H7 (cell line): Measurements from ENCODE around the gene IFIT1B. TPM values are rescaled to one million over a fixed set of nuclear protein-coding genes. Genes with fewer than 3 reads are reported as not detected.
"Not testable (repeated sequence)": the region's sequence is repeated elsewhere in the genome, so short reads cannot be mapped to it uniquely, and the experiment has no call there.

ENCODE experiments used
- DNase-seq: peaks from one replicate; pipeline ENCODE4 v3.0.0; 2012
- H3K27me3 ChIP-seq: 2 replicates; pipeline ENCODE4 v1.6.0; 2011; ENCODE audit warnings: mild to moderate bottlenecking, low read length; ENCODE audit not compliant: control insufficient read depth, insufficient read depth
- H3K36me3 ChIP-seq: replicated peaks from 2 replicates; pipeline ENCODE4 v1.5.1; 2011; ENCODE audit warnings: low read length; ENCODE audit not compliant: control insufficient read depth, insufficient read depth
- H3K4me3 ChIP-seq: 2 replicates; pipeline ENCODE4 v1.5.1; 2011; ENCODE audit warnings: low read depth, mild to moderate bottlenecking, control low read depth, low read length, moderate library complexity; ENCODE audit not compliant: insufficient read depth
- total RNA-seq: library from RNA; depleted of rRNA; stranded (reverse); fragments of >200 nt; shearing (Covaris generic); gene quantifications from 2 replicates; pipeline ENCODE4 v1.2.3, GENCODE V29; 2014

The IFIT1B gene
- total RNA-seq, 1 experiment from 2014 or later = not detected

GRCh38 chr10:89410551-89410950 is 32.7 kb downstream of the IFIT1B start:
- H3K36me3 ChIP-seq, H3K4me3 ChIP-seq, DNase-seq: not testable (repeated sequence)
- peaks cover 11% of the 10 kb centered on the region for H3K27me3 ChIP-seq

- not testable (repeated sequence) for H3K36me3 ChIP-seq, H3K4me3 ChIP-seq, DNase-seq
- peaks cover 13% of the 10 kb centered on the region for H3K27me3 ChIP-seq
Measured at GRCh38 chr10:89411135-89411534, 33.3 kb downstream of the IFIT1B start.

- not testable (repeated sequence) for H3K36me3 ChIP-seq, H3K4me3 ChIP-seq, DNase-seq
- peaks cover 13% of the 10 kb centered on the region for H3K27me3 ChIP-seq
Measured at GRCh38 chr10:89412276-89412675, 34.4 kb downstream of the IFIT1B start.

DNA sequence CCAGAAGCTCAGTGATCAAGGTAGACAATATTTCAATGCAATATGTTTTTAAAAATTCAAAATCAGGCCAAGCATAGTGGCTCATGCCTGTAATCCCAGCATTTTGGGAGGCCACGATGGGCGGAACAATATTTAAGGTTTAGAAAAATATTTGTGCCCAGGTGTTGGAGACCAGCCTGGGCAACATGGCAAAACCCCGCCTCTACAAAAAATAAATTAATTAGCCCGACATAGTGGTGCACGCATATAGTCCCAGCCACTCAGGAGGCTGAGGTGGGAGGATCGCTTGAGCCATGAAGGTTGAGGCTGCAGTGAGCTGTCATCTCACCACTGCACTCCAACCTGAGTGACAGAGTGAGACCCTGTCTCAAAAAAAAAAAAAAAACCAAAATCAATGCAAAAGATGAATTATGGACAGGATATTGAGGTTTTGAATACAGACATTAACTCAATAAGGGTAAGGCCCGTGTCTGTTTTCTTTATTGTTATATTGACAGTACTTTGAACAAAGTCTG is 35.6 kb downstream of the IFIT1B start:
- Histone ChIP-seq H3K36me3 (no peaks in the 10 kb centered on the region), H3K27me3 (peaks cover 13% of the 10 kb centered on the region), H3K4me3 (no peak overlapping the region)
- no peak for DNase-seq

DNA sequence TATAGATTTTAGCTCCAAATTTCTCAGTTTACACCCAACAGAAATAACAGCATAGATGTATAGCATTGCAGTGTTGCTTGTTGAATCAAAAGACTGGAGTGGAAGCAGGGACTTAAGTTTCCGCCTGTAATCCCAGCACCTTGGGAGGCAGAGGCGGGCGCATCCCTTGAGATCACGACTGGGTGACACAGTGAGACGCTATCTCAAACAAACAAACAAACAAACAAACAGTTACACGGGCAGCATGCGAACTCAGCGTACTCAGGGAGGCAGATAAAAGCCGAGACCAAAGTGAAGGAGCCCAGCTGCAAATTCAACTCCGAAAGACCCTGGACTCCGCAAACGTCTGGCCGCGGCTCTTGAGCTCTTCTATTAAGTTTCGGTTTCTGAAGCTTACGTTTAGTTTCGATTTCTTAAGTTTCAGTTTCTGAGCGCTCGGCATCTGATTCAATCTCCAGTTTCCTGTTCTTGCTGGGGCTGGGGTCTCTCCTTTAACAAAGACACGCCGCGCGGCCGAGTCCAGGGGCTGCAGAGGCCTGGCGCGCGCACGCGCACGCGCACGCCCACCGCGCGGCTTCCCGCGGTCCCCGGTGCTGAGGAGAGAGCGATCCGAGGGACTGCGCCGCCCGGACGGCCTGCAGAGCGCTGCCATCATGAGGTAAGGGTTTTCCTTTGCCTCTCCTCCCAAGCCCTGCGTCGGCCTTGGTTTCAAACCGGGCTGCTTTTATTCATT is 36.5 kb downstream of the IFIT1B start, which contains the start of gene IFIT5:
TSS of gene IFIT5 (plus strand) at position 423 of the 733 bp plus-strand sequence. CDS start at position 654, 231 bp downstream.
- DNase-seq = peak; percentile 86
- Histone ChIP-seq H3K36me3 (no peaks in the 10 kb centered on the region), H3K4me3 (peak within 1 kb of the TSS; percentile 75), H3K27me3 (peaks cover 13% of the 10 kb centered on the region)

DNA sequence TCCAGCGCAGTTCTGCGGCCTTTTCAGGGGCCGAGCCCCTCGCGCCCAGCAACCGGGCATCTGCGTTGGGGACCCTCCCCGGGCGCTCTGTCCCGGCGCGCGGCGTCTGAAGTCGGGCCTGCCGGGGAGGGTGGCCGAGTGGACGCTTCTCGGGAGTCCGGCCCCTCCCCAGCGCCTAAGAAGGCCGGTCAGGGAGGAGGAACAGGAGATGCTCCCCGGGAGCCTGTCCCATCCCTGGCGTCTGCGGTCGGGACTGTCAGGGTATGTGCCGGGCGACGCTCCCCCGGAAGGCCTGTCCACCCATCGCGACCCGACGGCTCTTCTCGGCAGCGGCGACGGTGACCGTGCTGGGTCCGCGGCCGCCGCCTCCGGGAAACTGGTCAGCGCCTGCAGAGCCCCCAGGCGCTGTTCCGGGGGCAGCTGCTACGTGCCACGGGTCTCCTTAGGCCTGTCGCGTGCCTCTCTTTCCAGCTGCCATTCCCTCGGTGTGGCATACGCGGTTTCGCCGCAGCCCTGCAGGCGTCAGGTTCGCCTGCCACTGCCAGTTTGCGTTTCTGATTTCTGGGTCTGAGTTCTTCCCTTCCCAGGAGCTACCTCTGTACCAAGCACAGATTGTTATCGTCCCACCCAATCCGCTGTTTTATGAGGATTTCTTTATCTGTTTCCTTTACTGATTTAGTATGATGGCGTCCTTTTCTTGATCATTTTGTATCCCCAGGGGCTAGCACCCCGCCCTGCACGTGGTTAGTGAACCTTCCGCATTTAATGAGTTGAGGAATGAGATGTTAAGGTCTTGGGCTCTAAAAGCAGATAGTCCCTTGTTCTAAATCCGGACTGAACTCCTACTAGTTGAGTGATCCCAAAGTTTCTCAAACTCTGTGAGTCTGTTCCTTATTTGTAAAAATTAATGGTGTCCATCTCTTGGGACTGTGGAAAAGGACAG is 37.3 kb downstream of the IFIT1B start:
- Histone ChIP-seq H3K27me3 (peaks cover 13% of the 10 kb centered on the region), H3K36me3 (no peaks in the 10 kb centered on the region), H3K4me3 (peak overlapping the region; percentile 75)
- peak; percentile 75 for DNase-seq

DNA sequence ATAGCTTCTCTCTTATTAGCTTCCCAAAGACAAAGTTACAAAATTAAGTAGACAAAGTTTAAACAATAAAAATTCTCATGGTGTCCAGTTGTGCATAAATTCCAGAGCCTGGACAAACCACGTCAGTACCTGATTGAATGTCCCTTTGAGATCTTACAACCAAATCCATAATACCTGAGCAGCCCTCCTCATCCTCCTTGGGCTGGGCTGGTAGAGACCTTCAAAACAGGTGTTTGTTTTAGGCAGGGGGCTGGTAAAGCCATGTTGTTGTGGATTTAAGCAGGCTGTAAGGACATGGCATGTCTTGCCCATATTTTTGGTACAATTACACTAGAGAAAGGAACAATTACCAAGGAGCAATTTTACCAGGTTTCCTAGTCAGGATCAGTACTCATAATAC is 38.6 kb downstream of the IFIT1B start:
- Histone ChIP-seq H3K36me3 (no peaks in the 10 kb centered on the region), H3K4me3 (no peak overlapping the region), H3K27me3 (peaks cover 13% of the 10 kb centered on the region)
- DNase-seq = no peak

GRCh38 chr10:89419548-89419947 is 41.7 kb downstream of the IFIT1B start:
- H3K27me3 ChIP-seq = peaks cover 10% of the 10 kb centered on the region
- H3K4me3 ChIP-seq = no peak overlapping the region
- DNase-seq = peak; percentile 43
- H3K36me3 ChIP-seq = no peaks in the 10 kb centered on the region

- Histone ChIP-seq H3K27me3 (no peaks in the 10 kb centered on the region), H3K4me3 (no peak overlapping the region), H3K36me3 (no peaks in the 10 kb centered on the region)
- DNase-seq = no peak
Measured at GRCh38 chr10:89421018-89421476, 43.2 kb downstream of the IFIT1B start.

DNA sequence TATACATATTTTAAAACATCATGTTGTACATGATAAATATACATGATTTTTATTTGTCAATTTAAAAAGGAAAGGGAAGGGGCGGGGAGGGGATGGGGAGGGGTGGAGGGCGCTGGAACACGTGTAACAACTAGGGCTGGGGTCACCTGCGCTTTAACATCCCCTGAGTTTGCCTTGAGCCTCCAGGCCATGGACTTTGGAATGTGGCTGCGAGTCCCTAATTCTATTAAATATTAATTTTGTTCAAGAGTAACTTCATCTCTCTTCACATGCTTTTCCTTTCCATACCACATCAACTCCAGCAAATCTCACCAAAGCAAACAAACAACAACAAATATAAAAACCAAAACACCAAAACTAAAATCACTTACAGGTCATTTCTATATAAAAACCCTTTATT is 47.1 kb downstream of the IFIT1B start:
- H3K4me3 ChIP-seq = no peak overlapping the region
- DNase-seq = no peak
- H3K36me3 ChIP-seq = no peaks in the 10 kb centered on the region
- H3K27me3 ChIP-seq = no peaks in the 10 kb centered on the region

DNA sequence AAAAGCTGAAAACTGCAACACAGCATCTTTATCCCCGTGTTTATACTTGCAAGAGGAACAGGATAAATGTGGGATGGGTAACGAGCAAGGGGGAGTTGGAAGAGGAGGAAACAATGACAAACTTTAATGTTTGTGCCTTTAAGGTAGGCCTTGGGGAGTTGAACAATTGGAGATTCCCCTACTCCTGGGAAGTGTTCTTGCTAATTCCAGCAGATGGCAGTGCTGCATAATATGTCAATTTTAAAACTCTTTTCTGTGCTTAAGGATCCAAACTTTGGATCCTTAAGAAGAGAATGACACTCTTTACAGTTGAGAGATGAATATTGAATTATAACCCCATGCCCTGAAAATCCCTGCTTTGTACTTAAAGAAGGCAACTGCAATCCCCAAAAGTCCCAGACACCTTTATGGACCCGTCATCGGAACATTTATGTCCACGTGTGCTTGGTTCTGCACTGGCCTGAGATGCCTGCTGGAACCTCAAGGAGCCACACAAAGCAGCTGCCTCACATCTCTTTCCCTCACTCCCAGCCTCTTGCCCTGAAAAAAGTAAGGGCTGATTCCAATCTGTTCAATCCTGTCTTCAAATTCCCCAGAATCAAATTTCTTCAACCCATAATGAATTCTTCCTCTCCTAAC is 48.5 kb downstream of the IFIT1B start:
- DNase-seq = peak; percentile 37
- Histone ChIP-seq H3K4me3 (no peak overlapping the region), H3K27me3 (no peaks in the 10 kb centered on the region), H3K36me3 (no peaks in the 10 kb centered on the region)

DNA sequence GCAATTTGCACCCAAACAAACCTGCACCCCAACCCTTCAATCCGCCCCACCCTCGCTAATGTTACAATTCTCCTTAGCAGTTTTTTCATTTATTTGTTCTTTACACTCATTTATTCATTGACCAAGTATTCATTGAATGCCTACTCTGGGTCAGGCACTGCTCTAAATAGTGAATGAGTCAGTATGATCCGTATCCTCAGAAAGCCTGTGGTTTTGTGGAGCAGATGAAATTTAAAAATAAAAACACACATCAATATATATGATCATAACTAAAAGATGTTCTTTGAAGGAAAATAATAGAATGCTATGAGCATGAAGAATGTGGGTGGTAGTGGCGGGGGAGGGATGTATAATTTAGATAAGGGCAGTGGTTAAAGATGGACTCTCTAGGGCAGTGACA is 49.8 kb downstream of the IFIT1B start:
- H3K4me3 ChIP-seq = no peak overlapping the region
- no peaks in the 10 kb centered on the region for H3K27me3 ChIP-seq
- H3K36me3 ChIP-seq = no peaks in the 10 kb centered on the region
- DNase-seq = no peak

DNA sequence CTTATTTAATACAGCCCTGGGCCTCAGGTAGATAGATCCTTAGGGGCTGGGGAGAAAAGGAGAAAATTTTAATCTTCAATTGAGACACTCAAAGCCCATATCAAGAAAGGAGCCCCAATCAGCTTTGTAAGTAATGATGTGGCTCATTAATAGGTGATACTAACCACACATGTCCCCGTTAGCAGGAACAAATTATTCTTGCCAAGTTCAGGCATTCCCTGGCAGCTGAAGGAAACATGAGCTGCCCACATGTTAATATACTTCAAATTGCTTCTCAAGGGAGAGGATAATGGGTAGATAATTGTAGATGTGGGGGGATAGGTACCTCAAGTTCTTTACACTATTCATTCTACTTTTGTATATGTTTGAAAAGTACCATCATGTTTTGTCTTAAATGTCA is 51.0 kb downstream of the IFIT1B start:
- no peak for DNase-seq
- H3K36me3 ChIP-seq = no peaks in the 10 kb centered on the region
- no peak overlapping the region for H3K4me3 ChIP-seq
- H3K27me3 ChIP-seq = no peaks in the 10 kb centered on the region

GRCh38 chr10:89431977-89432376 is 54.1 kb downstream of the IFIT1B start:
- H3K4me3 ChIP-seq = no peak overlapping the region
- no peaks in the 10 kb centered on the region for H3K27me3 ChIP-seq
- no peaks in the 10 kb centered on the region for H3K36me3 ChIP-seq
- DNase-seq = no peak
